ENCODE measurements around the gene LGMN.

Gene LGMN

DNA sequence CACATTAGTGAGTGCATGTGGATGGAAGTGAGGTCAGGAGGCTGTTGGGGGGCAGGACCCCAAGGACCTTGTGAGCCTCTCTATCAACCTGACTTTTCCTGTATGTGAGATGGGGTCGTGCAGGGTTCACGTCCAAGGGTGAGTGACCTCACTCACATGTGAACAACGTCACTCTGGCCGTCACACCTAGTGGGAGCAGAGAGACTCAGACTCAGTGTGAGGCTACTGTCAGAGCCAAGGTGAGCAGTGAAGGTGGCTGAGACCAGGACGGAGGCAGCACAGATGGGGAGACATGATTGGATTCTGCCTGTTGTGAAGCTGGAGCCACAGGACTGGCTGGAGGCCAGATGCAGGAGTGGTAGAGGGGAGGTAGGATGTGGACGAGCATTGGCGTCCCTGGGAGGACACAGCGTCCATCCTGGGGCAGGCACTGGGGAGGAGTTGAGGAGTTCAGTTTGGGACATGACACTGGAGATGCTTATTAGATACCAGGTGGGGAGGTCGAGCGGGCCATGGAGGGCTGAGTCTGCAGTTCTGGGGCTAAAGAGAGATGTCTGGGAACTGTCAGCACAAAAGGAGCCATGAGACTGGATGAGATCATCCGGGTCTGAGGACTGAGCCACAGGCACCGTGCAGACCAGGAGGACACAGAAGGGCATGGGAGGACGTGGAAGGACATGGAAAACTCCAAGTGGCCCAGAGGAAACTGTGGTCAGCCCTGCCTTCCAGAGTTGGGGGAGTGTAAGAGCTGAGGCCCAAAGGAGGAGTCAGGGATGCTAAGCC is 92.8 kb downstream of the LGMN start:
- in situ Hi-C loops (cut with HindIII; ENCODE audit: low sequenced_read_pairs): no loop called here
- TF ChIP-seq, protein P1, sequence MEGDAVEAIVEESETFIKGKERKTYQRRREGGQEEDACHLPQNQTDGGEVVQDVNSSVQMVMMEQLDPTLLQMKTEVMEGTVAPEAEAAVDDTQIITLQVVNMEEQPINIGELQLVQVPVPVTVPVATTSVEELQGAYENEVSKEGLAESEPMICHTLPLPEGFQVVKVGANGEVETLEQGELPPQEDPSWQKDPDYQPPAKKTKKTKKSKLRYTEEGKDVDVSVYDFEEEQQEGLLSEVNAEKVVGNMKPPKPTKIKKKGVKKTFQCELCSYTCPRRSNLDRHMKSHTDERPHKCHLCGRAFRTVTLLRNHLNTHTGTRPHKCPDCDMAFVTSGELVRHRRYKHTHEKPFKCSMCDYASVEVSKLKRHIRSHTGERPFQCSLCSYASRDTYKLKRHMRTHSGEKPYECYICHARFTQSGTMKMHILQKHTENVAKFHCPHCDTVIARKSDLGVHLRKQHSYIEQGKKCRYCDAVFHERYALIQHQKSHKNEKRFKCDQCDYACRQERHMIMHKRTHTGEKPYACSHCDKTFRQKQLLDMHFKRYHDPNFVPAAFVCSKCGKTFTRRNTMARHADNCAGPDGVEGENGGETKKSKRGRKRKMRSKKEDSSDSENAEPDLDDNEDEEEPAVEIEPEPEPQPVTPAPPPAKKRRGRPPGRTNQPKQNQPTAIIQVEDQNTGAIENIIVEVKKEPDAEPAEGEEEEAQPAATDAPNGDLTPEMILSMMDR (IDR thresholded peaks at IDR 0.05; ENCODE audit: low read depth, low read length): no peak
- no peak for DNase-seq (ENCODE audit: low read depth, low spot score)
- no peak overlapping the region for H3K4me3 ChIP-seq (ENCODE audit: low read depth, low read length)

GRCh38 chr14:92654239-92654901 is 94.1 kb downstream of the LGMN start:
- TF ChIP-seq, protein P1 (IDR thresholded peaks at IDR 0.05; ENCODE audit: low read depth, low read length): no peak

More at GRCh38 chr14:92654239-92654901, 94.1 kb downstream of the LGMN start:
- H3K4me3 ChIP-seq (ENCODE audit: low read depth, low read length): no peak overlapping the region
- in situ Hi-C loops (cut with HindIII; ENCODE audit: low sequenced_read_pairs): no loop called here
- DNase-seq (ENCODE audit: low read depth, low spot score): no peak

Measured in astrocyte of the spinal cord (primary cell).